ENCODE measurements around the gene NCKAP5.
"Not testable (repeated sequence)": the region's sequence is repeated elsewhere in the genome, so short reads cannot be mapped to it uniquely, and the experiment has no call there.

Gene NCKAP5

GRCh38 chr2:132875193-132875592 lies 693.1 kb downstream of the NCKAP5 start:
- no peak for DNase-seq (ENCODE audit: low read depth)

GRCh38 chr2:132873738-132874137 lies 694.5 kb downstream of the NCKAP5 start:
- no peak for DNase-seq (ENCODE audit: low read depth)

GRCh38 chr2:132871831-132872230 lies 696.4 kb downstream of the NCKAP5 start:
- no peak for DNase-seq (ENCODE audit: low read depth)

GRCh38 chr2:132863961-132864360 lies 704.3 kb downstream of the NCKAP5 start:
- DNase-seq (ENCODE audit: low read depth): no peak

GRCh38 chr2:132860220-132860619 lies 708.0 kb downstream of the NCKAP5 start:
- no peak for DNase-seq (ENCODE audit: low read depth)

- DNase-seq (ENCODE audit: low read depth): no peak
These were observed 708.7 kb downstream of the NCKAP5 start for GRCh38 chr2:132859590-132859989.

GRCh38 chr2:132857319-132857718 lies 710.9 kb downstream of the NCKAP5 start:
- DNase-seq (ENCODE audit: low read depth): no peak

- no peak for DNase-seq (ENCODE audit: low read depth)
These were observed 717.6 kb downstream of the NCKAP5 start for GRCh38 chr2:132850688-132851087.

GRCh38 chr2:132849118-132849517 lies 719.1 kb downstream of the NCKAP5 start:
- DNase-seq (ENCODE audit: low read depth): no peak

GRCh38 chr2:132845339-132845738 lies 722.9 kb downstream of the NCKAP5 start:
- no peak for DNase-seq (ENCODE audit: low read depth)

- DNase-seq (ENCODE audit: low read depth): no peak
These were observed 723.7 kb downstream of the NCKAP5 start for GRCh38 chr2:132844585-132844984.

- no peak for DNase-seq (ENCODE audit: low read depth)
These were observed 730.5 kb downstream of the NCKAP5 start for GRCh38 chr2:132837769-132838168.

GRCh38 chr2:132830321-132830827 lies 737.9 kb downstream of the NCKAP5 start:
- no peak for DNase-seq (ENCODE audit: low read depth)

- no peak for DNase-seq (ENCODE audit: low read depth)
These were observed 742.7 kb downstream of the NCKAP5 start for GRCh38 chr2:132825601-132826000.

GRCh38 chr2:132824716-132825115 lies 743.5 kb downstream of the NCKAP5 start:
- DNase-seq (ENCODE audit: low read depth): no peak

GRCh38 chr2:132816234-132816633 lies 752.0 kb downstream of the NCKAP5 start:
- no peak for DNase-seq (ENCODE audit: low read depth)

GRCh38 chr2:132815516-132815915 lies 752.7 kb downstream of the NCKAP5 start:
- DNase-seq (ENCODE audit: low read depth): no peak

- DNase-seq (ENCODE audit: low read depth): no peak
These were observed 753.6 kb downstream of the NCKAP5 start for GRCh38 chr2:132814651-132815050.

GRCh38 chr2:132813422-132813821 lies 754.8 kb downstream of the NCKAP5 start:
- DNase-seq (ENCODE audit: low read depth): no peak

- no peak for DNase-seq (ENCODE audit: low read depth)
These were observed 756.9 kb downstream of the NCKAP5 start for GRCh38 chr2:132811148-132811915.

GRCh38 chr2:132809962-132810361 lies 758.3 kb downstream of the NCKAP5 start:
- DNase-seq (ENCODE audit: low read depth): not testable (repeated sequence)

- no peak for DNase-seq (ENCODE audit: low read depth)
These were observed 764.2 kb downstream of the NCKAP5 start for GRCh38 chr2:132804051-132804450.

GRCh38 chr2:132798341-132798740 lies 769.9 kb downstream of the NCKAP5 start:
- DNase-seq (ENCODE audit: low read depth): no peak

GRCh38 chr2:132797556-132797955 lies 770.7 kb downstream of the NCKAP5 start:
- no peak for DNase-seq (ENCODE audit: low read depth)

Measured in activated T-cell treated with anti-CD3 and anti-CD28 coated beads for 24 hours (primary cell).